Fibroblast of peridontal ligament (primary cell): ENCODE results near the gene ECM2.

ENCODE experiments used
- DNase-seq: peaks from one replicate; pipeline ENCODE4 v3.0.0-alpha.2; 2010; ENCODE audit errors: extremely low read depth

Gene ECM2

DNA sequence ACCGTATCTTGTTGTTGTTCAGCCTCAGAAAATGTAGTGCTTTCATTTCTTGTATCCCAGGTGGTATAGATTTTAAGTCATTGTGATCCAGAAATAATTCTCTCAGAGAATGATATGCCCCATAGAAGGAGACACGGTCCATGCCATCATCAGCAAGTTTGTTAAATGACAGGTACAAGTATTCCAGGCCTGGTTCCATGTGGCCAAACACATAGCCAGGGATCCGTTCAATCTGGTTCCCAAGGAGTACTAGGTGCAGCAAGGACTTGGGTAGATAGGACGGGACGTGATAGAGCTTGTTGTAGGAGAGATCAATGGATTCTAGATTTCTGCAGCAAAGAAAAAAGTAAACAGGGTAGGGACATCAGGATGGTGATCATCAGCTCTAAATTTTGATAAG lies 35.1 kb downstream of the ECM2 start:
- DNase-seq, result no peak

DNA sequence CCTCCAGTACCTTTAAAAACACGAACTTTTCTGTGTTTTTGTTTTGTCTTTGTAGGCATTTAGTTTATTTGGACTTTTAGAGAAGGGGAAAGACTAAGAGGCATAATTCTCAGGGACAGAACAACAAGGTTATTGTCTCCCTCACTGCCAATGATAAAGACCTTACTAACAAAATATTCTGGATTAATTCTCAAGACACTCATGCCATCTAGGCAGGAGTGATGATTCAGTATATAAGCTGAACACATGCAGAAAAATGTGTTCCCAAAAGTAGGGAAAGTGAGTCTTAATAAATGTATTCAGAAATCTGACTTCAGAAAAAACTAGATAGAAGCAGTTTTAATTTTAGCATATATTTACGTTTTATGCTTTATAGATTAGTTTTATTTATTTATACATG lies 36.1 kb downstream of the ECM2 start:
- no peak for DNase-seq

DNA sequence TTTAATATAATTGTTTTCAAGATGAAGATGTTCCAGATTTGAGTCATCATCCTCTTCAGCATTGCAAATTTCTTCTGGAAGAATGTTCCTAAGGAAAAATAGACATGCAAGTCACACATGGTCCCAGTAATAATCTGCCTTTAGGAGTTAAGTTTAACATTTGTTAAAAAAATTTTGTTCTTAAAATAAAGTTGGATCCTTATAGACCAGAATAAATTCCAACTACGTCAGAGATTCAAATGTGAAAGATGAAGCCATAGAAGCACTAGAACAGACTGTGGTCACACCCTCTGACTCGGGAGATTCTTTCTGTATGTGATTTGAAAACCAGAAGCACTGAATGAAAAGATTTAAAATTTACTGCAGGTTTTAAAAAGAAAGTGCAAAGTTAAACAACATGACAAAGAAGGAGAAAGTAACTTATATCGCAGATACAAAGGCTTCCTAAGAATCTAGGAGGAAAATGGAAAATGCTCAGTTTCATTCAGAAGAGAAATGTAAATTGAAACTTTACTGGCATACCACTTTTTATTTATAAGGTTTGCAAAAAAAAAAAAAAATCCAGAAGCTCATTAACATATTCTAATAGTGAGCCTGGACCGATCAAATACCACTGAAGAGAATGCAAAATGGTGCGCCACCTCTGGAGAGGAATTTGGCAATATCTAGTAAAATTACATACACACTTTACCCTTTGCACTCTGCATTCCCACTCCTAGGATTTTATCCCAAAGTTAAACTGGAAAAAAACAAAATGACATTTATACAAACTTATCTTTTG lies 39.2 kb downstream of the ECM2 start:
- peak; percentile 73 for DNase-seq

DNA sequence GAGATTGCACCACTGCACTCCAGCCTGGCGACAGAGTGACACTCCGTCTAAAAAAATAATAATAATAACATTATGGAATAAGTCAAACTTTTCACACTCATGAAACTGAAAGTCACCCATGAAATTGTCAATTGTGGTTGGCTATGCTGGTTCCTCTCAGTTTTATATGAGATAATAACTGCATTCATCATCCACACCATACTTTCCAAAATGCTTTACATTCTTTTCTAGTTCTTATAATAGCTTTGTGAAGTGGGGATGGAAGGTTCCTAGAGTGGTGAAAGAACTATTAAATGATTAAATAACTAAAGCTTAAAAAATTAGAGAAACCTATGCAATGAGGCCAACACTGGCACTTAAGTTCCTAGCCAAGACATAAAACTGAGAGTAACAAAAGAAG lies 40.9 kb downstream of the ECM2 start:
- no peak for DNase-seq

DNA sequence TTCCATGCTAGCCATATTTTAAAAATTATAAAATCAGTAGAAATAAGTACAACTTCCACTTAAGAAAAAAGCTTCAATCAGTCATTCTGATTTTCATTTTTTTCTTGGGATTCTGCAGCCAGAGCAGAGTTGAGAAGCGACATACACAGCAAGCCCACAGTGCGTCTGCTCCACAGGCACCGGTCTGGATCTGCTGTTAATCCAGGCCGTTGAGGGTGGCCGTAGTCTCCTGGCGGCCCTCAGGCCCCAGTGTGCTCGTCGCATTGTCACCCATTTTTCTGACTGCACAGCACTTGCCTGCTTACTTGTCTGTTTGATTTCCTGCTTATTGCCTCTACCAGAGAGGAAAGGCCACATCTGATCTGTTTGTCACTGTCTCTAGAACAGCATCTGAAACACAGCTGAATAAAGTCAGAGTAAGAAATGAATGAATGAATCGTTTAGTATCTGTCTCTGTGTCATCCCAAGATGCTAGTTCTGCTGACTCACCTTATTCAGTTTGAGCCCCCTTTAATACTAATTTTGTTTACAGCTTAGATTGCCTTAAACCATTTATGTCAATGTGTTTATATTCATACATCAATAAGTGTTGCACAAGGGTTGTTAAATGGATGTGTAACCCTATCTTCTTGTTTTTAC lies 41.9 kb downstream of the ECM2 start:
- no peak for DNase-seq

GRCh38 chr9:92492781-92493401 lies 42.9 kb downstream of the ECM2 start:
- DNase-seq, result no peak

DNA sequence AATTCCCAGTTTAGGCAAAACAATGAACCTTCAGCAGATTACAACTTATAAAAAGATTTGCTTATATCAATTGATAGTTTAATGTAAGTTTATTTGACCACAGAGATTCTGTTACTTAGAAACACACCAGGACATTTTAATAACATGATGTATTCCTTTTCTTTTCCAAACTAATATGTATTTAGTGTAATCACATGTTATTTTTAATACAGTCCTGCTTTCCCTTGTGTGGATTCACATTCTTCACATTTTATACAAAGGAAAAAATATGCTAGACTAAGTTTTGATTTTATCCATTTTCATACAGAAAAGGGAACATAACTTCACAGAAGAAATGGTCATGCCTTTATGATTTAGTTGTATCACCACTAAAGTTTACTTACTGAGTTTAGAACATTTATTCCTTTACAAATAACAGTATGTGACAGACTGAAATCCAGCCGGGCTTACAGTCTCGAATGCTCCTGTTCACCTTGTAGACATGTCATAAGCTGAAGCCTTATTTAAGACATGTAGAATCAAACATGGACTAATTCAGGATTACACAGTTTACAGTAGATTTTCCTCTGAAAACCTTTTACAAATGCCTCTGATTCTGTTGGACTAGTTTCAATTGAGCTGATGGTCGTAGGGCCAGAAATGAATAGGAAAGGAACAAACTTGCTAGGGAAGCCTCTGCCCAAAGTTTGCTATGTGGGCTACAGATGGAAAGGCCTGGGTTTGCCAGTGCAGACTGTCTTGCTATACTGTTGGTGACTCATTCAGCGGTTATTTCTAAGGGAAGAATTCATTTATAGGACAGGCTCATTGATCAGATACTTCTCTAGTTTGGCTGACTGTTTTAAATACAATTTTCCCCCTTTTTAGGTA lies 46.9 kb downstream of the ECM2 start:
- peak; percentile 69 for DNase-seq

- DNase-seq, result no peak
These were observed 49.4 kb downstream of the ECM2 start for GRCh38 chr9:92486371-92486770.

DNA sequence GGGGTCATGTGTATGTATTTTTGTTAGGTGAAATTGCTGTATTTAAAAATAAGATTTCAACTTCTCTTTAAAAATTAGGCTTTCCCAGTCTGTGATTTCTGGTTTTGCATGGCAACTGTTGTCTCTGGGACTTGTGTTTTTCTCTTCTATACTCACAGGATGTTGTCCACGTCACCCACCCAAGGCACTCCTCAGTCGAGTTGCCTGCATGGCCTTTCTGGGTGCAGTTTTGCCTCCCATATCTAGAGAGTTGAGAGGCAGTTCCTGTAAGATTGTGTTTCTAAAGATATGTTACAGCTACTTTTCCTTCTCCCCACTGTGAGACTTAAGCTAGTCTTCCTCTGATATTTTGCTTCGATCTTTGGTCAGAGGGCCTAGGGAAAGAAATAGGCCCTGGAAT lies 51.2 kb downstream of the ECM2 start:
- no peak for DNase-seq

DNA sequence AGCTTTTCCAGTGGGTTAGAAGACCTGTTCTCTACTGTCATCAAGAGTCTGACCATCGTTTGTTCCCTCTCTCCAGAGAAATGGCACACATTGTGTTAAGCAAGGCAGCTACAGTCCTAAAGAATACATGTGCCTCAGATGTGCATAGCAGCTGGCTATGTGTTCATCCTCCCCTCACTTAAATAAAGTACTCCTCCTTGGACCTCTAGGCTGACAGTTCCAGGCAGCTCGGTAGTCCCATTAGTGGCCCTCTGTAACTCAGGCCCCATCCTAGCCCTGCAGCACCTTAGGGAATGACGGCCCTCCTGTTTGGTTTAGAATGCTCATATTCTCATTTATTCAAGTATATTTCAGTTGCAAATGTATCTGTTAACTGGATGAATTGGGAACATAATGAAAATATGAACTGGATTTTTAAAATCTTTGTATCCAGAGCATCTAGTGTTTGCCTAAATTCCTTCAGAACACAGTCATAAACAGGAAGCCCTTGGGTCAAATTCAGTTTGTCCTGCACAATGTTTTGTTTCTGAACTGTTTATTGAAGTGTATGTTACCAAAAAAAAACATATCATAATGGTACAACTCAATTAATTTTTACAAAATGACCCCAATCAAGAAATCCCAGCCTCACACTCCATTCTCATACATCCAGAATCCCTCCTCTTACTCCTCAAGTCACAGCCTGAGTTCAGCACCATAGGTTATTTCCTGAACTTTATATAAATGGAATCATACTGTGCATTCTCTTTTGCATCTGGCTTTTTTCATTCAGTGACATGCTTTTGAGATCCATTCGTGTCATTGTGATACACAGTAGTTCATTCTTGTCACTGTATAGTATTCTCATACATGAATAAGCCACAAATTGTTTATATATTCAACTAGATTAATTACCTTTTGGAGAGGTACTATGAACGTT lies 51.9 kb downstream of the ECM2 start:
- DNase-seq, result peak; percentile 54

DNA sequence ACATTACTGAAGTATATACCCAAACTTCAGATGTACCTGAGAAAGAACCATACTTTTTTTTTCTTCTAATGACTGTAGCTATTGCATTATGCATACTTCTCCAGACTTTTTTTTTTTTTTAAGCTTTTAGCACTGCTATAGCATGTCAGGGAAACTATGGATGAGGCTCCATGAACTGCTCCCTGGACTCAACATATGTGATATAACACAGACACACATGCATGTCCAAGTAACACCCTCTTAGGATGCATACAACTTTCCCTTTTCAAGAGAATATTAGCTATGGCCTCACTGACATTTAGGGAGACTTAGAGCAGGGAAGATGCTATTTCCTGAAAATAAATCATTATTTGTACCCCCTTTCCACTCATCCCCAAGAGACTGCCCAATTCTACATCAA lies 53.0 kb downstream of the ECM2 start:
- DNase-seq, result no peak

- peak; percentile 97 for DNase-seq
These were observed 53.5 kb downstream of the ECM2 start, which contains the start of gene ASPN for GRCh38 chr9:92482329-92482728. Gene ASPN, minus strand, starts transcription at chr9:92482506.

DNA sequence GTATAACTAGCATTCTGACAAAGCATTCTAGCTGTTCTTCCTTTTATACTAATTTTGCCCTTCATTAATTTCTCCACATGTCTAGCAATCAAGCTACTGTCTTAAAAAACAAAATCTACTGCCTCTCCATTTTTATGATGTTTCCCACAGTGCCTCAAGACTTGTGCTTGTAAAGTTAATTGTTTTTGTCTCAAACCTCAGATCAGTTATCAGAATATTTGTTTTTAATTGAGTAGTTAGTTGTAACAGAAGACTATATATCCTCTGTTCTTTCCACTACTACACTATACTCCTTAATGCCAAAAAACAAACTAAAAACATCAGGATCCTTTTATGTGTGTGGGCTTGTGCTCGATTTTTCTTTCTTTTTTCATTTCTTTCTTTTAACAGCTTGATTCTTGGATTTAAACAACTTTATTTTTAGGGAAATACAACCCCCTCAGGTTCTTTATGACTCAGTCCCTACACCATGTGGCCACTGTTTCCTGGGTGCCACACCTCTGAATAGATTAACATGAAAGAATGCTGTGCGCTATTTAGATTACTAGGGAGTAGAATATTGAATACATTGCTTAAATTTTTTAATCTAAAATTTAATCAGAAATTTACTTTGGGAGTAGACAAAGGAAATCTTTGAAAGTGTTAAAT lies 54.7 kb downstream of the ECM2 start:
- no peak for DNase-seq

DNA sequence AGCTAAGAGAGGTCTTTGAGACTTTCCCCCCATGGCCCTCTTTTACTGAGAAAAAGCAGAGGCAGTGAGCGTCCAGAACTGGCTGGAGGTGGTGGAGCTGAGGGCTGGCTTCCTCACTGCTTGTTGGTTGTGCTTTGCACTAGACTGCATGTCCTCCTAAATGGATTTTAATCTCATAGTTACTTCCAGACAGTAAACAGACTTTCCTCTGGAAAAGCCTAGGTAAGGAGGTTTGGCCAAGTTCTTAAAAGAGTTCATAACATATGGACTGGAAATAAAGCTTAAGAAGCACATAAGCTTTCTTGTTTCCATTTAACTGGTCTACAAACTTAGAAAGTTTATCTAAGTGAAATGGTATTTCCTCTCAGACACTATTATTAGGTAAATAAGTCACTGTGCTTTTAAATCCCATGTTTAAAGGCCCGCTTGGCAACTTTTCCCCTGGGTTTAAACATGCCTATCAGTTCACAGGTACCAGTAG lies 55.5 kb downstream of the ECM2 start:
- no peak for DNase-seq

GRCh38 chr9:92479346-92479745 lies 56.4 kb downstream of the ECM2 start:
- DNase-seq, result no peak

- DNase-seq, result no peak
These were observed 57.0 kb downstream of the ECM2 start for GRCh38 chr9:92478783-92479182.

DNA sequence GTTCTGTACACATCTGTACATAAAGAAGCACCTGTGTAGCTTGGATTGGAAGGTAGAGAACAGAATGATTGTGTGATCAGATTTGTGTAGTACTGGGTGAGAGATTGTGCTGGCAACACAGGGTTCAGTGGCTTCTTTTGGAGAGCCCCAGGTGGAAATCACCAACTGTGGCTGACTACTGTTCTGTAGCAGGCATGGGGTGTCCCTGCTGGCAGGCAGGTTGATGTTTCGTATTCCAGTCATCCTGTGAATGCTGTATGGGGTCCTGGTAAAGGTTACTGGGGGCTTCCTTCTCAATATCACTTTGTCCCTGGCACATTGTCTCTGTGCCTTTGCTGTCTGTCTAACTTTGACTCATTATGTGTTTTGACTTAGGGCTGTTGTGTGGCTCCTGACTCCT lies 58.8 kb downstream of the ECM2 start:
- DNase-seq, result no peak

DNA sequence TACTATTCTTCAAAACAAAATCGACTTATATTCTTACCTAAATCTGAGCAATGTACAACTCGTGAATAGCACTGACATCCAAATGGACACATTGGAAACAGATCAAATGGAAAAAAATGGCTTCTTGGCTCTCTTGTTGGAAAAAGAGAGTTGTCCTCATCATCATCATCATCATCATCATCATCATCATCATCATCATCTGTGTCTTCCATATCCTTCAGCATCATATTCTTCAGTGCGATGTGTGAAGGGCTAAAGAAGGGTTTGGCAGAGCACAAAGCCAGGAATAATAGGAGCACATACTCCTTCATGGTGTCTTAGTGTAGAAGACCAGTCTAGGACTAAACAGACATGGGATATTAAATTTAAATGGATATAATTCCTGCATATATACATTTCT lies 61.2 kb downstream of the ECM2 start:
- no peak for DNase-seq

- DNase-seq, result peak; percentile 41
These were observed 67.6 kb downstream of the ECM2 start for GRCh38 chr9:92468206-92468605.

DNA sequence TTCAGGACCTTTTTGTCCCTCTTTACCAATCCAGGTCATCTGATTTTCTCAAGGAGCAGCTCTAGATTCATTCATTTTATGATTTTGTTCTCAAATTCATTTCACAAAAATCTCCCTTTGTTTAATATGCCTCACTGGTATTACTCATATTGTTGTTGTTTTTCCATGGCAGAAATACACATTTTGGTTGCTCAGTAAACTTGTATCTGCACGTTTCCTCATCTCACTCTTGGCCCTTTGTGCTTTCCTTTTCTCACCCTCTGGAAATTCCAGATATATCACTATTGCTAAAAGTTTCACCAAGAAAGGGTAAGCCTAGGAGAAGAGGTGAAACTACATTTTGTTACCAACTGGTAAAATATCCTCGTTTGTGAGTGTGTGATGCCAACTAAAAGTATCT lies 68.3 kb downstream of the ECM2 start:
- no peak for DNase-seq
